GM18867 (cell line): Measurements from ENCODE around the gene SARDH.

ENCODE experiments used
- ATAC-seq: cut with Tn5 transposase; IDR thresholded peaks from one replicate; pipeline ENCODE4 v1.9.1; 2021; ENCODE audit warnings: mild to moderate bottlenecking, moderate library complexity; ENCODE audit not compliant: unreplicated experiment

Gene SARDH, protein sequence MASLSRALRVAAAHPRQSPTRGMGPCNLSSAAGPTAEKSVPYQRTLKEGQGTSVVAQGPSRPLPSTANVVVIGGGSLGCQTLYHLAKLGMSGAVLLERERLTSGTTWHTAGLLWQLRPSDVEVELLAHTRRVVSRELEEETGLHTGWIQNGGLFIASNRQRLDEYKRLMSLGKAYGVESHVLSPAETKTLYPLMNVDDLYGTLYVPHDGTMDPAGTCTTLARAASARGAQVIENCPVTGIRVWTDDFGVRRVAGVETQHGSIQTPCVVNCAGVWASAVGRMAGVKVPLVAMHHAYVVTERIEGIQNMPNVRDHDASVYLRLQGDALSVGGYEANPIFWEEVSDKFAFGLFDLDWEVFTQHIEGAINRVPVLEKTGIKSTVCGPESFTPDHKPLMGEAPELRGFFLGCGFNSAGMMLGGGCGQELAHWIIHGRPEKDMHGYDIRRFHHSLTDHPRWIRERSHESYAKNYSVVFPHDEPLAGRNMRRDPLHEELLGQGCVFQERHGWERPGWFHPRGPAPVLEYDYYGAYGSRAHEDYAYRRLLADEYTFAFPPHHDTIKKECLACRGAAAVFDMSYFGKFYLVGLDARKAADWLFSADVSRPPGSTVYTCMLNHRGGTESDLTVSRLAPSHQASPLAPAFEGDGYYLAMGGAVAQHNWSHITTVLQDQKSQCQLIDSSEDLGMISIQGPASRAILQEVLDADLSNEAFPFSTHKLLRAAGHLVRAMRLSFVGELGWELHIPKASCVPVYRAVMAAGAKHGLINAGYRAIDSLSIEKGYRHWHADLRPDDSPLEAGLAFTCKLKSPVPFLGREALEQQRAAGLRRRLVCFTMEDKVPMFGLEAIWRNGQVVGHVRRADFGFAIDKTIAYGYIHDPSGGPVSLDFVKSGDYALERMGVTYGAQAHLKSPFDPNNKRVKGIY

DNA sequence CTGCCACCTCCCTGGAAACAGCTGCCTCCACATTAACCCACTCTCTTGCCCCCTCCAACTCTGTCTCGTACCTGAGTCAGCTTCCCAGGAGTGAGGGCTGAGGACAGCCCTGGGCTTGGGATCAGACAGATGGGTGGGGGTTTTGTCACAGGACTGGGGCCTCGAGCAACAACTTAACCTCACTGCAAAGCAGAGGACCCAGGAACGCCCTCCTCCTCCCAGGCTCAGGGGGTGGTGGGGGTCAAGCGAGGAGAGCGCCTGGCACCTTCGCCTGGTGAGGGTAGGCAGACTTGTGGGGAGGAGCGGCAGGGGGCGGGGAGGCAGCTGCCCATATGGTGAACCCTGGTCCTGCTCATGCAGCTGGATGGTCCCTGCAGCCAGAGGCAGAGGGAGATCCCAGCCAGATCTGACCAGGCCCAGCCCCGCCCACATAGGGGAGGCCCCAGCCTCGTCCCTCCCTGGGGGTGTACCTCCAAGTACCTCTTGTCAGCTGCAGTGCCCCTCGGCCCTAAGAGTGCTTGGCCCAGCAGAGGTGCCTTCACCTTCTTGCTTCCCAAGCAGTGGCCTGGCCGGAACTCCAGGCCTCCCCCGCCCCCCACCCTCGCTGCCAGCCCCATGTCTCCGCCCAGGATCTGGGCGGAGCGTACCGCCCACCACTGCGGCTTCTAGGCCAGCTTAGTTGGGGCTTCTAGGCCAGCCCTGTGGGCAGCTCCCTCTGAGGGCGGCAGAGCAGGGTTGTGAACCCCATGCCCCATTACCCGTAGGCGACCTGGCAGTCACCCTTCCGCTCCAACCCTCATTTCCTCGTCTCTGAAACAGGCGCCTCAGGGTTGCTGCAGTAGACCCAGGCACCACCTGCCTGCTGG, at the start of gene SARDH:
Gene SARDH (minus strand): TSS at position 579 of the 866 bp plus-strand sequence. CDS start 4,179 bp downstream, outside the sequence.
- no peak for ATAC-seq

DNA sequence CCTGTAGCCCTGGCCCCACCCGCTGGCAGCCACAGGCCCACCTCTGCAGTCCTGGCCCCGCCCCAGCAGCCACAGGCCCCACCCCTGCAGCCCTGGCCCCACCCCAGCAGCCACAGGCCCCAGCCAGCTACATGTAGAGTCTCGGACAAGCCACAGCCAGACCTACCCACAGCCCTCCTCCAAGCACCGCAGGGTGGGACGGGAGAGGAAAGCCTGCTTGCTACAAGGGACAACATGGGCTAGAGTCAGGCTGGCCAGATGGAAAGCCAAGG, 49.5 kb upstream of the SARDH start:
- peak; percentile 62 for ATAC-seq

DNA sequence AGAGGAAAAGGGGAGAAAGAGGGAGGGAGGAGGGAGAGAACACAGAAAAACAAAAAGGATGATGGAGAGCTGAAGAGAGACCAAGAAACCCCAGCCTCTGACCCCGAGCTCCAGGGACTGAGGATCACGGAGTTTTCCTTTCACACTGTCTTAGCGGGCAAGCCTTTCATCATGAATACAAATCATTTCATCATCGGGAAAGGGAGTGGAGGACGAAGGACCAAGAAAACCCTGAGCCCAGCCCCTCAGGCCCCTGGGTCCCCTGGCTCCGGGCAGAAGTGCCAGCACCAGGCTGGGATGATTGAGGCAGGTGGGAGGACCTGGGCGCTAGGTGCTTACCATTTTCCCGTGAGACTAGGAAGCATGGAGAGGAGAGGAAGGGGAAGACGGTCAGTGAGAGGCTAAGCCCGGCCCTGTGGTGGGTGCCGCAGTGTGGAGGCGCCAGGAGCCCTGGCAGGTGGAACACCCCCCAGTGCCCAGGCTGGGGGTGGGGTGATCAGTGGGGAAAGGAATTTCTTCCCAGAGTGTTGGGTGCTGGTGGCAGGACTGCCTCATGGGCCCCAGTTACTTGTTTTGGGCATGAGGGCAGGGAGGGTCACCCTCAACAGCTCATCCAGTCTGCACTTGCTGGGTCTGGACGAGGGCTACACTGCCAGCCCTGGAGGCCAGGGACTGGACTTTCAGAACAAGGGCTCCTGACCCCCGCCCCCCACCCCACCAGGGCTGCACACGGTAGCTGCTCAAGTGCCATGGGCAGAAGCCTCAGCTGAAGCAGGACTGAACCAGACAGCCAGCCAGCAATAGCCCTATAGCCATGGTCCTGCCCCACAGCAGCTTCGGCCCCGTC, 49.0 kb upstream of the SARDH start:
- ATAC-seq, result no peak

DNA sequence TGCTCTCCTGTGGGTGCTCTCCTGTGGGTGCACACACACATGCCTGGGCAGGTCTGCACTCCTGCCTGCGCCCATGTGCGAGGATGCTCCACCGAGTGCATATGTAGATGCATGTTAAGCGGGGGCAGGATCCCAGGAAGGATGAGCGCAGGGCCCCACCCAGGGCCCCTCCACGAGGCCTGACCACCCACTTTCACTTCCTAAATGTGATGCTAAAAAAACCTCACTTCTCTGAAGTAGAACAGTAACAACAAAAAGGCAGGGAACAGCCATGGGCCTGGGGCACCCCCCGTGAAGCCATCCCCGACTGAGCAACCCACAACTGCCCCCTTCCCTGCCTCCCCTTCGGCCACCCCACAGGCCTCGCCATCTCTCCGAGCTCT, 48.2 kb upstream of the SARDH start:
- ATAC-seq, result no peak

DNA sequence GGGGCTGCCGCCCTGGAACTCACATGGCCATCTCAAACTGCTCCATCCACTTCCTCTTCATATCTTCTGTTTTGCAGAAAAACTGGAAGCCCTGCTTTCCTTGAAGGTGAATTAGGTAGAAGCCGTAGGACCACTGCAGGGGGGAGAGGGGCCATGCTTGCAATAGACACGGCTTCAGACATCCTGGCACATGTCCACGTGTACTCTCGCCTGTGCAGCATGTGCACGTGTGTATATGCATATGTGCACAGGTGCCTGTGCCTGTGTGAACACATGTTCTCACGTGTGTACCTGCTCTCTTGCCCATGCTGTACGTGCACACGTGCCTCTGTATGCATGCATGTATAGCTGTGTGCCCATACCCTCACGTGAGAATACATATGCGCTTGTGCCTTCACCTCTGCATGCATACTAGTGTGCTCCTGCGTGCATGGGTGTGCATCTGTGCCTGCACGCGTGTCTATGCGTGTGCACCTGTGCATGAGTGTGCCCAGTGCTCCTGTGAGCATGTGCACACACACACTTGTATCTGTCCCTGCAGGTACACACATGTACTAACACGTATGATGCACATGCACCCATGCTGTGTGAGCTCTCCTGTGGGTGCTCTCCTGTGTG, 47.7 kb upstream of the SARDH start:
- no peak for ATAC-seq

DNA sequence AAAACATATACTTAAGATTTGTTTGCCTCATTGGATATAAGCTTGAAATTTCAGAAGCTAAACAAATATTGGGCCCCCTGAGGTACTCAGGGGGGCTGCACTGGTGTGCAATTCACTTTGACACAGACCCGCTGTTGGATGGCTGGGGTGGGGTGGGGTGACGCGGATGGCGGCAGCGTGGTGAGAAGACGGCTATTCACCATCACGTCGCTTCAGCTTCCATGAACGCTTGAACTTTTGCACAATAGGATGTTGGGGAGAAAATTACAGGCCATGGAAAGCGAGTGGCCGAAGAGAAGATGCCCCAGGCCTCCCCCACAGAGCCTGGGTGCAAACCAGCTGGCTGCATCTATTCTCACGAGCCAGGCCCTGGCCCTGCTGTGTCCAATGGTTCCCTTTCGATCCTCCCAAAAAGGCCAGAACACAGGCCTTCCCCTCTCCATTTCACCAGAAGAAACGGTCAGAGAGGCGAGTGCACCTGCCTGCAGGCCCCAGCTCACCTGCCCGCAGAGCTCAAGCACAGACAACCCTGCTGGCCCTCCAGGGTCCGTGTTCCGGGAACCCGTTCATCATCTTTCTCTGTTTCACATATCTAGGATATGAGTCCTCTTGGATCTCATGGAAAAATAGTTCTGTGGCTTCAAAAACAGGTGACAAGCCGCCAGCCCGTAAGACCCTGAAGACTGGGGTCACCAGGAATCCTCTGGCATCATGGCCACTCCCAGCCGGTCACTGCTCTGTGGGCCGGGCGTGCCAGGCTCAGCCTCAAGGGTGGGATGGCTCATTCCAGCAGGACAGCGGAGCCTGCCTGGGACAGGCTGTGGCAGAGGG, 46.8 kb upstream of the SARDH start:
- ATAC-seq, result no peak

DNA sequence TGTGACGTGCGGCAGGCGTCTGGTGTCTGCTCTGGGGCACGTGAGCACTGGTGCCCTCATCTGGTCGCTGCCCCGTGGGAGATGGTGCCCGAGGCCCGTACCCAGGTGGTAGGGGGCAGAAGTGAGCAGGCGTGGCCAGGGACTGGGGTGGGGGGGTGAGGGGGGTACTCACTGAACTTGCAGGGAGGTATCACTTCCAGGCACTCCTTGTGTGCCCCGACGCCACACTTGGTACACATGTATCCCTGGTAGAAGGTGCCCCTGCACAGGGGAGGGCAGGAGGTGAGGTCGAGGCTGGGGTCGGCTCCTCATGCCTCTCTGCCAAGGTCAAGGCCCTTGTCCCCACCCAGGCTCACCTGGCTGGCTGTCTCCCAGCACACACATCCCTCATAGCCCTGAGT, 45.2 kb upstream of the SARDH start:
- no peak for ATAC-seq

DNA sequence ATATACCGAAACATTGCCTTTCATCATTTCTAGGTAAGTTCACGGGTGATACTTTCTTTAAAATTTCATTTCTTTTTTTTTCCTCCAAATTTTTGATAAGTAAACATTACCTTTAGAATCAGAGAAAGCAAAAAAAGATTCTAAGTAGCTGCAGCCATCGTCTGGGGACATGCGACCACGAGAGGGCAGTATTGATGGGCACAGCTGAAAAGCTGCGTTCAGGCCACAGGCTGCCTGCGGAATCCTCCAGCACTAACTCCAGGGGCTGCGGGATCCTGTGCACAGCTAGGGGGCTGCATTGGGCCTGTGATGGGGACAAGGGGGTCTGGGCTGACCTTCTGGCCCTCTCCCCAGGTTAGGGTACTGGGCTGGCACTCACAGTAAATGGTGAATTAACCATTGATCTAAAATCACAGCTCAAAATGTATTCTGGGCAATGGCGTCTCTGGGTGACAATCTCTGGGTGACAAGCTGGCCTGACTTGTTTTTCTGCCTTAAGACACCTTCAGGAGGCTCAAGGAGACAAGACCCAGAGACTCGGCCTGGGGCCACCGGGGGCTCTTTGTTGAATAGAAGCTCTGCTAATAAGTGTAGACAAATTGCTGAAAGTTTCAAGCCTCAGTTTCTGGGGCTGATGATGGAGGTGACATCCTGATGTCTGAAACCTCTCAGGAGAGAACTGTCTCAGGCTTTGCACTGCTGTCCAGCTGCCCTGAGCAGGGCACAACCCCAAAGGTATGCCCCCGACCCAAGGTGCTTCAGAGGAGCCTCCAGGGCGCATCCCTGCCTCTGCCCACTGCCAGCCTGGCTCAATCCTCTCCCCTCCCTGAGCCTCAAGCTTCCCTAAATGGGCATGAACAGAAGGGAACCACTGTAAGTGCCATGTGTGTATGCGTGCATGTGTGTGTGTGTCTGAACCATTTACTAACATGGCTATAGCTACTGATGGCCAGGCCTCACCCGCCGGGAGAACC, 44.3 kb upstream of the SARDH start:
- no peak for ATAC-seq

DNA sequence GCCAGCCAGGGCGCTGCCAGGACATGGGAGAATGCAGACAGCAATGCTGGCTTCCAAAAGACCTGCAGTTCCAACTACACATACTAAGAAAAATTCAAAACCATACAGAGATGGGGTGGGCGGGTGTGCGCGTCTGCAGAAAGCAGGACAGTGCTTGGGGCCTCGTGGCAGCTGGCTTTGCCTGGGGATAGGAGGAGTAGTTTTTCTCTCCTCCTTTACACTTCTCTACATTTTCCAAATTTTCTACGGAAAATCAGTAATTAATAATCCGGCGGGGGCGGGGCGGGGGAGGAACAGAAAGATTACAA, 43.6 kb upstream of the SARDH start:
- ATAC-seq, result no peak

DNA sequence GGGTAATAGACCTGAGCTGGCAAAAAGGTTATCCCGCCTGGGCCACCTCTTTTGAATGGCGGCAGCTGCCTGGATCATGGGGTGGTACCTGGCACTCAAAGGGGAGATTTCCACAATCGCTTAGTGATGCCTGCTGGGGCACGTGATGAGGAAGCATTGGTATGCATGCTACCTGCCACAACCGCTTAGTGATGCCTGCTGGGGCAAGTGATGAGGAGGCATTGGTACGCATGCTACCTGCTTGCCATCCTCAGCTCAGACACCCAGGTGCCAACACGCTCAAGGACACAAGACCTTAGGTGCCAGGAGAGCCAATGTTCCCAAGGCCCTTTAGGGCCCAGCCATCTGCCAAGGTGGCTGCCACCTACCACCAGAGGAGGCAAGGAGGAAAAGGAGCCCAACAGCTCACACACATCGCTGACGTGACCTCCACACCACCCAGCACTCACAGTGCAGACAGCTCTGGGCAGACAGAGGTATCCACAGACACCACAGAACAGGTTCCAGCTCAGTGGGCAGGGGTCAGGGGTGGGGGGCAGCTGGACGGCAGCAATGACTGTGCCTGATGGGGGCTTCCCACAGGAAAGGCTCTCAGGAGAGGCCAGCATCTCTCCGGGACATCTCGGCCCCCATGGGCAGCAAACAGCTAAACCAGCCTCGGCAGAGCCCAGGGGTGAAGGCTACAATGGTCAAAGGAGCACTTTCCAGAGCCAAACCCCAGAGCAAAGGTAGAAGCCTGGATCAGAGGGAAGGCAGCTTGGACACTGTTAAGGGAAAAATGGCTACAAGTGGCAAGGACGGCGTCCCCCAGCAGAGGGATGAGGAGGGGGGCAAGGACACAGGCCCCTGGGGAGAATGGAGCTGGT, 43.0 kb upstream of the SARDH start:
- no peak for ATAC-seq

DNA sequence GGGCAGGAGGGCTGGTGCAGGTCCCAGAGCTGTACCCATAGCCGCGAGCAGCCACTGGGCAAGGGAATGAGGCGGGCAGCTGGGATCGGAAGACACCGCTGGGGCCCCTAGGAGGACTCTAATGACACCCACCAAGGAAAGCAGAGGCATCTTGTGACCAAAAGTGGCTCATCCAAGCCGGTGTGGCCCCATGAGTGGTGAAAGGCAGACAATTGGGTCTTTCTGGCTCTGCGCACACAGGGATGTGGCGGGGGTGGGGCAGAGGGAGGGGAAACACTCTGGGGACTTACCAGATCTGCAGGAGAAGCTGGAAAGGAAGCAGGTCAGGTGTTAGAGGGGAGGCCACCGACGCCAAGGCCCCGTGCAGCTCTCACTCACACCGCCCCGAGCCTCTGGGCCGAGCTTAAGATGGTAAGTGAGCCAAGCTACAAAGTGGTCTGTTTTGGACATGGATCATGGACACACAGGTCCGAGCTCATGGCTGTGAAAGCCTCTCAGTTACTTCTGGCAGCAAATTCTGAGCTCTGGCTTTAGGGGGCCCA, 42.3 kb upstream of the SARDH start:
- ATAC-seq, result no peak

DNA sequence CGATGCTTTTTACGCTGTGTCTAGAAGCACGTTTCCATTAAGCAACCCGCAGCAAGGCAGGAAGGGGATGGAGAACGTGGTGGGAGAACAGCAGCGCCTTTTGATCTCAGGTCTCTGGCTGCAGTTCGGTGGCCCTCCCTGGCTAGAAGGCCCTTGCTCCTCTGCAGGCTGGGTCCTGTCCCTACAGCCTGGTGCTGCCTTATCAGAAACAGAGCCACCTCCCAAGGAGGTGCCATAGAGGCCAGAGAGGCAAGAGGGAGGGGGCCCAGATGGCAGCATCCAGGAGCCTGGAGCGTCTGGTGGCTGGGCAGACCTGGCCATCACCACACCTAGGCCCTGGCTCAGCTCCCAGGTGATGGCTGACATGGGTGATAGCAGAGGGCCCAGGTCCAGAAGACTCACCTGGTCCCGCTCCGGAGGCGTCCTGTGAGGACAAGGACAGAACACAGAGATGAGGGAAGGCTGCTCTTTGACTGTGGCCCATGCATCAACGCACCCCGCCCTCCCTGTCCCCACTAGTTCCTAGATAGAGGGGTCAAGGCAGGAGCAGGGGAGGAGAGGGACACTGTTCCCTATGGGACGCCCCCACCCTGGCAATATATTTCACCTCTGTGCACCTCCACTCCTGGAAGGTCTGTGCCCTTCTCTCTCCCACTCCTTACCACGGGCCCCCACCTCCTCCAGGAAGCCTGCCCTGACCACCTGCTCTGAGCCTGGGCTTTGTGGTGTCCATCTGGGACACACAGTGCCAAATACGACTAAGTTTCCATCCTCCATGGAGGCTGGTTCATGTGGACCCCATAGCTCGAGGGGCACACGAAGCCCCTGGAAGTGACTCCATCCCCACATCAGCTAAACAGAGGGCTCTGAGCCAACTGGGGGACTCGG, 41.6 kb upstream of the SARDH start:
- ATAC-seq, result no peak

DNA sequence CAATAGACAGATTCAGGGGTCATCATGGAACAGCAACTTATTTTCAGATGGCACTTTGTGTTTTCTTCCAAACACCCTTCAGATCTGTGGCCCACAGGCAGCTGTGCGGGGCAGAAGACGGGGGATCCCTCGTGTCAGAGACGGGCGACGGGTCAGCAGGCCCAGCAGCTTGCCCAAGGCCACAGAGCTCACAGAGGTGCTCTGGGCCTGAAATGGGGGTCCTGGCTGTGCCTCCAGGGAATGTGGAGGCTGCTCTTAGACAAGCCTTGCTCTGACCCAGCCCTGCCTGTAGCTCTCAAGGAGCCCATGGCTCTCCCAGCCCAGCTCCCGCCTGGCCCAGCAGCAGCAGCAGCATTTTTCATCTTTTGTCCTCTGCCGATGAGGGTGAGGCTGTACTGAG, 40.9 kb upstream of the SARDH start:
- ATAC-seq, result no peak

DNA sequence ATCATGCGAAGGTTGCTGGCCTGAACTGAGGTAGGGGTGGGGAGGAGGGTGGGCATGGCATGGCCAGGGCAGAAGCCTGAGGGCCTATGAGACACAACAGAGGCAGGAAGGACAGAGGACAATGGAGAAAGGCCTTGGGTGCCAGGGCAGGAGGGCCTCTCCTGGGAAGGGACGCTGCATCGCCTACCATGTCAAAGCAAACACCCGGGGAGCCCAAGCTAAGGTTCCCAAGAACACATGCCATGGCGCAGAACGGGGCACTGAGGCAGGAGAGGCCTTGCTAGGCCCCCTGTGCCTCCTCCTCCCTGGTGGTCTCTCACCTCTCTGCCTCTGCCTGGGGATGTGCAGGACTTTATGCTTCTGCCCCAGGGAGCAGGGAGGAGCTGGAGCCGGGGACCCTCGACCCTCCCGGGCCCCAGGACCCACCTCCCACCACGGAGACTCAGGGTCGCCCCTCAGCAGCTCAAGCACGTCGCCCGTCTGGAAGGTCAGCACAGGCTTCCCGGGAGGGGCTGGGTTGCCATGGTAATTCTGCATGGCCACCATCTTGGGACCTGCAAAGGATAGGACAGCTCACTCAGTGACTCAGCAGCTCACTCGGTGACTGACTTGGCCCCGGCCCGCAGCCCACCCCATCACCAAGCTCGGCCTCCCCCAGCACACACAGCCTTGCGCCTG, 40.3 kb upstream of the SARDH start:
- ATAC-seq, result no peak

DNA sequence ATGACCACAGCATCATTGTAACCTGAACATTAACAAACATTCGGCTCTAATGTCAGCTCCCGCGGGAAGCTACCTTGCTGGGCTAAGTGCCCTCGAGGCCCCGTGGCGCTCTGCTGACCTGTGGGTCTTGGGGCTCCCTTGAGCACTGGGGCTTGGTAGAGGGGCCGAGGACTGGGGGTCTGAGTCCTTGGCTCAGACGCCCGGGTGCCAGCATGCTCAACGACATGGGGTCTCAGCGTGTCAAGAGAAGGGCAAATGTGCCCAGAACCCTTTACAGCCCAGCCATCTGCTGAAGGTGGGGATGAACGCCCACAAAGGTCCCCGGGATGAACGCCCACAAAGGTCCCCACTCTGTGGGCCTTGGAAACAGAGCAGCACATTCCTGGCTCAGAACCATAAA, 39.7 kb upstream of the SARDH start:
- ATAC-seq, result no peak
